ENCODE results near the gene POLG.

The POLG gene

GRCh38 chr15:89356634-89357298 lies 22.1 kb upstream of the POLG start:
- Histone ChIP-seq H3K4me1 (ENCODE audit: control insufficient read depth in 1 of 2, insufficient read depth in 2 of 2, low read length in 2 of 2) (no peaks in the 10 kb centered on the region), H2BK5ac (ENCODE audit: low read depth, low read length, poor library complexity) (no peak overlapping the region), H3K4ac (ENCODE audit: low read depth, low read length) (no peak overlapping the region), H3K4me2 (ENCODE audit: low read length) (no peak overlapping the region), H3K4me3 (ENCODE audit: low read depth, low read length) (no peak overlapping the region), H3K27ac (ENCODE audit: low read depth, low read length) (no peak overlapping the region), H2BK120ac (ENCODE audit: insufficient read depth, low read length, poor library complexity) (no peak overlapping the region), H2AFZ (ENCODE audit: insufficient read depth, low read length, poor library complexity) (no peak overlapping the region), H3K36me3 (ENCODE audit: control insufficient read depth in 1 of 2, insufficient read depth in 2 of 2, low read length in 2 of 2) (no peaks in the 10 kb centered on the region), H2BK12ac (ENCODE audit: low read length) (no peak overlapping the region), H3K27me3 (ENCODE audit: insufficient read depth, low read length) (peaks cover 41% of the 10 kb centered on the region), H2AK5ac (ENCODE audit: low read length) (no peak overlapping the region), H3K14ac (ENCODE audit: low read length) (no peak overlapping the region), H3K23ac (ENCODE audit: low read length) (no peak overlapping the region), H3K79me2 (ENCODE audit: control insufficient read depth, insufficient read depth, low read length, poor library complexity) (no peaks in the 10 kb centered on the region), H4K8ac (ENCODE audit: low read depth, low read length) (no peak overlapping the region), H3K18ac (ENCODE audit: low read length) (no peak overlapping the region), H3K79me1 (ENCODE audit: low read length) (no peaks in the 10 kb centered on the region), H3K9ac (ENCODE audit: low read length) (no peak overlapping the region), H4K91ac (ENCODE audit: low read depth, low read length) (no peak overlapping the region), H4K12ac (ENCODE audit: low read depth, low read length) (no peak overlapping the region), H3K9me3 (ENCODE audit: insufficient read depth, low read depth, low read length) (peaks cover 3% of the 10 kb centered on the region)
- no CpG with 5 or more reads among the region's 13 CpGs for WGBS (ENCODE audit: extremely low coverage, insufficient coverage, insufficient read length)
- DNase-seq, result peak in 1 of 2 donors; percentile 37

GRCh38 chr15:89353991-89354390 lies 19.4 kb upstream of the POLG start:
- no peak overlapping the region for H3K4me2 ChIP-seq (ENCODE audit: low read length)
- H3K79me2 ChIP-seq (ENCODE audit: control insufficient read depth, insufficient read depth, low read length, poor library complexity), result no peaks in the 10 kb centered on the region
- H2AK5ac ChIP-seq (ENCODE audit: low read length), result no peak overlapping the region
- H3K27ac ChIP-seq (ENCODE audit: low read depth, low read length), result no peak overlapping the region
- no peak overlapping the region for H2AFZ ChIP-seq (ENCODE audit: insufficient read depth, low read length, poor library complexity)
- no peak overlapping the region for H3K18ac ChIP-seq (ENCODE audit: low read length)
- no peaks in the 10 kb centered on the region for H3K79me1 ChIP-seq (ENCODE audit: low read length)
- no peak overlapping the region for H3K4me3 ChIP-seq (ENCODE audit: low read depth, low read length)
- no peaks in the 10 kb centered on the region for H3K9me3 ChIP-seq (ENCODE audit: insufficient read depth, low read depth, low read length)
- H3K4ac ChIP-seq (ENCODE audit: low read depth, low read length), result no peak overlapping the region
- no peak overlapping the region for H3K23ac ChIP-seq (ENCODE audit: low read length)
- H4K91ac ChIP-seq (ENCODE audit: low read depth, low read length), result no peak overlapping the region
- H4K8ac ChIP-seq (ENCODE audit: low read depth, low read length), result no peak overlapping the region
- H4K12ac ChIP-seq (ENCODE audit: low read depth, low read length), result no peak overlapping the region
- WGBS (ENCODE audit: extremely low coverage, insufficient coverage, insufficient read length), result no CpG with 5 or more reads among the region's 2 CpGs
- no peaks in the 10 kb centered on the region for H3K36me3 ChIP-seq (ENCODE audit: control insufficient read depth in 1 of 2, insufficient read depth in 2 of 2, low read length in 2 of 2)
- H3K4me1 ChIP-seq (ENCODE audit: control insufficient read depth in 1 of 2, insufficient read depth in 2 of 2, low read length in 2 of 2), result no peaks in the 10 kb centered on the region
- DNase-seq, result no peak
- no peak overlapping the region for H2BK12ac ChIP-seq (ENCODE audit: low read length)
- peaks cover 16% of the 10 kb centered on the region for H3K27me3 ChIP-seq (ENCODE audit: insufficient read depth, low read length)
- no peak overlapping the region for H3K9ac ChIP-seq (ENCODE audit: low read length)
- no peak overlapping the region for H3K14ac ChIP-seq (ENCODE audit: low read length)
- no peak overlapping the region for H2BK5ac ChIP-seq (ENCODE audit: low read depth, low read length, poor library complexity)
- no peak overlapping the region for H2BK120ac ChIP-seq (ENCODE audit: insufficient read depth, low read length, poor library complexity)

DNA sequence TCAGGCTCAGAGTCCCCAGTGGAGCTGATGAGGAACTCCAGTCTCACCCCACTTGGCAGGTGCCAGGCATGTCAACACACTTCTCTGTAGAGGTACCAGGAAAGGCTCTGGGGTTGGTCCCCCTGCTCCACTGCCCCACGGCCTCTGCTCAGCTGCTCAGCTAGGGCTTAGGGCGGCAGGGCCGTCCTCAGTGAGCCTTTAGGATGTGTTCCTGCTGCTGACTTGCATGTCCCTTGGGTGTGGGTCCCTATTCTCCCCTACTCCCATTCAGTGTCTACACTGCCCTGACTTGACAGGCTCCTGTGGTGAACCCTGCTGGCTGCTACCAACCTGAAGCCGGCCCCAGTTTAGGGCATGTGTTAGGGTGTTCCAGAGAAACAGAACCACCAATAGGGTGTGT lies 17.9 kb upstream of the POLG start:
- H3K4ac ChIP-seq (ENCODE audit: low read depth, low read length), result no peak overlapping the region
- no peak overlapping the region for H3K14ac ChIP-seq (ENCODE audit: low read length)
- H3K4me3 ChIP-seq (ENCODE audit: low read depth, low read length), result no peak overlapping the region
- no CpG with 5 or more reads among the region's 4 CpGs for WGBS (ENCODE audit: extremely low coverage, insufficient coverage, insufficient read length)
- H2AFZ ChIP-seq (ENCODE audit: insufficient read depth, low read length, poor library complexity), result no peak overlapping the region
- no peak overlapping the region for H3K18ac ChIP-seq (ENCODE audit: low read length)
- no peak overlapping the region for H3K4me2 ChIP-seq (ENCODE audit: low read length)
- no peak overlapping the region for H2AK5ac ChIP-seq (ENCODE audit: low read length)
- peaks cover 10% of the 10 kb centered on the region for H3K27me3 ChIP-seq (ENCODE audit: insufficient read depth, low read length)
- H4K12ac ChIP-seq (ENCODE audit: low read depth, low read length), result no peak overlapping the region
- no peak overlapping the region for H3K23ac ChIP-seq (ENCODE audit: low read length)
- no peak overlapping the region for H2BK120ac ChIP-seq (ENCODE audit: insufficient read depth, low read length, poor library complexity)
- no peak overlapping the region for H3K9ac ChIP-seq (ENCODE audit: low read length)
- no peaks in the 10 kb centered on the region for H3K4me1 ChIP-seq (ENCODE audit: control insufficient read depth in 1 of 2, insufficient read depth in 2 of 2, low read length in 2 of 2)
- H2BK5ac ChIP-seq (ENCODE audit: low read depth, low read length, poor library complexity), result no peak overlapping the region
- no peak overlapping the region for H4K91ac ChIP-seq (ENCODE audit: low read depth, low read length)
- H3K27ac ChIP-seq (ENCODE audit: low read depth, low read length), result no peak overlapping the region
- no peak overlapping the region for H4K8ac ChIP-seq (ENCODE audit: low read depth, low read length)
- no peaks in the 10 kb centered on the region for H3K79me2 ChIP-seq (ENCODE audit: control insufficient read depth, insufficient read depth, low read length, poor library complexity)
- H2BK12ac ChIP-seq (ENCODE audit: low read length), result no peak overlapping the region
- H3K36me3 ChIP-seq (ENCODE audit: control insufficient read depth in 1 of 2, insufficient read depth in 2 of 2, low read length in 2 of 2), result no peaks in the 10 kb centered on the region
- no peak for DNase-seq
- no peaks in the 10 kb centered on the region for H3K79me1 ChIP-seq (ENCODE audit: low read length)
- H3K9me3 ChIP-seq (ENCODE audit: insufficient read depth, low read depth, low read length), result no peaks in the 10 kb centered on the region

DNA sequence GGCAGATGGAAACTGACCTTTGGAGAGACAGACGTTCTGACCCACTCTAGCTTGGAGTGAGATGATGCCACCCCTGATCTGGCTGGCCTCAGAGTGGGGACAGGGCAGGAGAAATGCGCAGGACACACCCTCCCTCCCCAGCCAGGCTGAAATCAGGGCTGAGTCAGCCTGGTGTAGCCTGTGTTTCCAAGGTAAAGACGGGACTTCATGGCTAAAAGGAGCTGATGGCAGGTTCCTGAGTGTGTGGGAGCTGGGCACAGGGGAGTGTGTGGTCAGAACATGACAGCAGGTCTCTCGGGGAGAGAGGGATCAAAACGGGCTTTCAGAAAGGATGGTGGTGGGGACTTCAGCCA lies 14.6 kb upstream of the POLG start:
- H3K79me1 ChIP-seq (ENCODE audit: low read length), result no peaks in the 10 kb centered on the region
- no CpG with 5 or more reads among the region's 5 CpGs for WGBS (ENCODE audit: extremely low coverage, insufficient coverage, insufficient read length)
- H3K23ac ChIP-seq (ENCODE audit: low read length), result no peak overlapping the region
- no peak overlapping the region for H3K4me2 ChIP-seq (ENCODE audit: low read length)
- no peaks in the 10 kb centered on the region for H3K36me3 ChIP-seq (ENCODE audit: control insufficient read depth in 1 of 2, insufficient read depth in 2 of 2, low read length in 2 of 2)
- no peak overlapping the region for H3K4ac ChIP-seq (ENCODE audit: low read depth, low read length)
- H2BK120ac ChIP-seq (ENCODE audit: insufficient read depth, low read length, poor library complexity), result no peak overlapping the region
- no peak overlapping the region for H4K91ac ChIP-seq (ENCODE audit: low read depth, low read length)
- H4K8ac ChIP-seq (ENCODE audit: low read depth, low read length), result no peak overlapping the region
- no peak overlapping the region for H3K14ac ChIP-seq (ENCODE audit: low read length)
- no peak overlapping the region for H2BK12ac ChIP-seq (ENCODE audit: low read length)
- peaks cover 2% of the 10 kb centered on the region for H3K27me3 ChIP-seq (ENCODE audit: insufficient read depth, low read length)
- no peak overlapping the region for H2AFZ ChIP-seq (ENCODE audit: insufficient read depth, low read length, poor library complexity)
- no peaks in the 10 kb centered on the region for H3K79me2 ChIP-seq (ENCODE audit: control insufficient read depth, insufficient read depth, low read length, poor library complexity)
- H2BK5ac ChIP-seq (ENCODE audit: low read depth, low read length, poor library complexity), result no peak overlapping the region
- no peak overlapping the region for H3K18ac ChIP-seq (ENCODE audit: low read length)
- H3K27ac ChIP-seq (ENCODE audit: low read depth, low read length), result no peak overlapping the region
- no peak overlapping the region for H3K9ac ChIP-seq (ENCODE audit: low read length)
- no peaks in the 10 kb centered on the region for H3K9me3 ChIP-seq (ENCODE audit: insufficient read depth, low read depth, low read length)
- no peak overlapping the region for H2AK5ac ChIP-seq (ENCODE audit: low read length)
- H4K12ac ChIP-seq (ENCODE audit: low read depth, low read length), result no peak overlapping the region
- DNase-seq, result no peak
- no peak overlapping the region for H3K4me3 ChIP-seq (ENCODE audit: low read depth, low read length)
- H3K4me1 ChIP-seq (ENCODE audit: control insufficient read depth in 1 of 2, insufficient read depth in 2 of 2, low read length in 2 of 2), result no peaks in the 10 kb centered on the region

All from trophoblast cell (in vitro differentiated cells and primary cell).